NCI-H2029 (cell line): ENCODE data around the gene ADAM30.
"Not testable (repeated sequence)": the region's sequence is repeated elsewhere in the genome, so short reads cannot be mapped to it uniquely, and the experiment has no call there.

Experiments used
- DNase-seq: peaks from one replicate; lab custom pipeline; 2025; lab: John Stamatoyannopoulos, UW

The ADAM30 gene

GRCh38 chr1:119874186-119874585 is 22.1 kb downstream of the ADAM30 start:
- DNase-seq, result no peak

- DNase-seq, result no peak
Observed at GRCh38 chr1:119873135-119874015, 22.9 kb downstream of the ADAM30 start.

GRCh38 chr1:119871881-119872280 is 24.4 kb downstream of the ADAM30 start:
- no peak for DNase-seq

- peak; percentile 41 for DNase-seq
Observed at GRCh38 chr1:119870917-119871596, 25.3 kb downstream of the ADAM30 start.

GRCh38 chr1:119869995-119870394 is 26.3 kb downstream of the ADAM30 start:
- no peak for DNase-seq

GRCh38 chr1:119868176-119868575 is 28.1 kb downstream of the ADAM30 start:
- DNase-seq, result no peak

- DNase-seq, result no peak
Observed at GRCh38 chr1:119866451-119866850, 29.9 kb downstream of the ADAM30 start.

GRCh38 chr1:119865627-119866026 is 30.7 kb downstream of the ADAM30 start:
- no peak for DNase-seq

- DNase-seq, result no peak
Observed at GRCh38 chr1:119862276-119862675, 34.0 kb downstream of the ADAM30 start.

GRCh38 chr1:119861547-119861946 is 34.8 kb downstream of the ADAM30 start:
- no peak for DNase-seq

- no peak for DNase-seq
Observed at GRCh38 chr1:119859647-119860046, 36.7 kb downstream of the ADAM30 start.

GRCh38 chr1:119858556-119859214 is 37.6 kb downstream of the ADAM30 start:
- not testable (repeated sequence) for DNase-seq

GRCh38 chr1:119858126-119858525 is 38.2 kb downstream of the ADAM30 start:
- DNase-seq, result no peak

- DNase-seq, result no peak
Observed at GRCh38 chr1:119853155-119853554, 43.2 kb downstream of the ADAM30 start.

- not testable (repeated sequence) for DNase-seq
Observed at GRCh38 chr1:119844206-119844605, 52.1 kb downstream of the ADAM30 start.
